ENCODE results near the gene FYN.

FYN gene

GRCh38 chr6:111612379-111612778 is 260.9 kb downstream of the FYN start:
- Histone ChIP-seq H3K27me3 (ENCODE audit: control insufficient read depth, insufficient read depth, low read length) (no peaks in the 10 kb centered on the region), H3K9me3 (ENCODE audit: control insufficient read depth, low read length) (peaks cover 4% of the 10 kb centered on the region), H3K36me3 (ENCODE audit: control insufficient read depth, insufficient read depth, low read length) (no peaks in the 10 kb centered on the region), H3K9ac (ENCODE audit: low read length) (no peak overlapping the region), H3K4me1 (ENCODE audit: control insufficient read depth, insufficient read depth, low read length) (peaks cover 27% of the 10 kb centered on the region), H3K4me3 (ENCODE audit: low read length) (no peak overlapping the region)

DNA sequence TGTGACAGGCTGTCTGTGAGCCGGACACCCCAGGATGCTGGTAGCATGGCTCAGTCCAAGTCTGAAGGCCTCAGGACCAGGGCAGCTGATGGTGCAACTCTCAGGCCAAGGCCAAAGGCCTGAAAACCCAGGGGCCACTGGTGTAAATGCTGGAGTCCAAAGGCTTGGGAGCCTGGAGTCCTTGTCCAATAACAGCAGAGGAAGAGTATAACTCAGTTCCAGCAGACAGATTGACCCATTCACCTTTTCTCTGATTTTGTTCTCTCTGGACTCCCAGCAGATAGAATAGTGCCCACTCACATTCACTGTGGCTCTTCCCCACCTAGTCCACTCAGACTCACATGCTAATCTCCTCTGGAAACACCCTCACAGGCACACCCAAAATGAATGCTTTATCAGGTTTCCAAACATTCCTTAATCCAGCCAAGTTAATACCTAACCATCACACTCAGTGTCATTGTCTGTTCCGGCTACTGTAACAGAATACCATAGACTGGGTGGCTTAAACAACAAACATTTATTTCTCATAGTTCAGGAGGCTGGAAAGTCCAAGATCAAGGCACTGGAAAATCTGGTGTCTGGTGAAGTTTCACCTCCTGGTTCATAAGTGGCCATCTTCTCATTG is 262.6 kb downstream of the FYN start:
- H3K9ac ChIP-seq (ENCODE audit: low read length), result no peak overlapping the region
- H3K4me3 ChIP-seq (ENCODE audit: low read length), result no peak overlapping the region

More for the DNA sequence above, 262.6 kb downstream of the FYN start:
- H3K27me3 ChIP-seq (ENCODE audit: control insufficient read depth, insufficient read depth, low read length), result no peaks in the 10 kb centered on the region
- H3K4me1 ChIP-seq (ENCODE audit: control insufficient read depth, insufficient read depth, low read length), result peaks cover 32% of the 10 kb centered on the region
- peaks cover 4% of the 10 kb centered on the region for H3K9me3 ChIP-seq (ENCODE audit: control insufficient read depth, low read length)
- H3K36me3 ChIP-seq (ENCODE audit: control insufficient read depth, insufficient read depth, low read length), result no peaks in the 10 kb centered on the region

Data from mucosa of stomach (tissue), 1 donor.